OCI-LY3 (cell line): ENCODE measurements around the gene DAZAP1.

Source experiments
- H2AFZ ChIP-seq: fragments of 200-600, 300-600 bp; shearing (Covaris generic); 2 replicates; pipeline ENCODE4 v1.6.0; 2014; ENCODE audit warnings: antibody characterized with exemption, low read depth, low read length
- H3K27ac ChIP-seq: fragments of 200-600, 300-600 bp; sonication (generic); 2 replicates; pipeline ENCODE4 v1.5.1; 2014; ENCODE audit warnings: mild to moderate bottlenecking, low read length, moderate library complexity, mixed read lengths
- H3K27me3 ChIP-seq: fragments of 200-600, 300-600 bp; sonication (generic); 2 replicates; pipeline ENCODE4 v1.6.1; 2014; ENCODE audit warnings: low read depth, low read length, mixed read lengths
- H3K36me3 ChIP-seq: fragments of 200-600, 300-600 bp; sonication (generic); replicated peaks from 2 replicates; pipeline ENCODE3; 2014; ENCODE audit warnings: low read depth, low read length, mixed read lengths
- H3K4me1 ChIP-seq: fragments of 300-600, 200-600 bp; sonication (generic); 2 replicates; pipeline ENCODE4 v1.6.1; 2014; ENCODE audit warnings: low read length, mixed read lengths
- H3K4me2 ChIP-seq: fragments of 200-600, 300-600 bp; sonication (generic); 2 replicates; pipeline ENCODE4 v1.6.1; 2014; ENCODE audit warnings: low read length, mixed read lengths
- H3K4me3 ChIP-seq: fragments of 300-600, 200-600 bp; sonication (generic); 2 replicates; pipeline ENCODE4 v1.5.1; 2014; ENCODE audit warnings: antibody characterized with exemption, mild to moderate bottlenecking, low read length, moderate library complexity
- H3K79me2 ChIP-seq: fragments of 300-600, 200-600 bp; shearing (Covaris generic); 2 replicates; pipeline ENCODE4 v1.6.1; 2014; ENCODE audit warnings: mild to moderate bottlenecking, low read length, mixed read lengths
- H3K9ac ChIP-seq: fragments of 300-600, 200-600 bp; shearing (Covaris generic); 2 replicates; pipeline ENCODE4 v1.6.0; 2014; ENCODE audit warnings: mild to moderate bottlenecking, low read length, moderate library complexity
- H3K9me3 ChIP-seq: fragments of 200-600, 300-600 bp; shearing (Covaris generic); 2 replicates; pipeline ENCODE4 v1.6.1; 2014; ENCODE audit warnings: low read length, mixed read lengths; ENCODE audit not compliant: insufficient read depth
- H4K20me1 ChIP-seq: fragments of 200-600, 300-600 bp; sonication (generic); 2 replicates; pipeline ENCODE4 v1.6.1; 2016; ENCODE audit warnings: low read length, mixed read lengths; ENCODE audit not compliant: insufficient read depth
- CTCF ChIP-seq: fragments of 200-600, 300-600 bp; sonication (generic); IDR thresholded peaks from 2 replicates; pipeline ENCODE4 v1.5.1; 2014; ENCODE audit warnings: antibody characterized with exemption, low read length, low read depth
- EZH2phosphoT487 ChIP-seq: fragments of 200-600 bp; shearing (Covaris generic); IDR thresholded peaks from 2 replicates; pipeline ENCODE4 v1.6.1; 2018; ENCODE audit warnings: antibody characterized with exemption, mixed run types, low read depth

Gene DAZAP1

GRCh38 chr19:1441677-1442438 is 34.5 kb downstream of the DAZAP1 start:
- H3K27ac ChIP-seq: no peak overlapping the region
- H4K20me1 ChIP-seq: peaks cover 44% of the 10 kb centered on the region
- no peaks in the 10 kb centered on the region for H3K9me3 ChIP-seq
- no peak overlapping the region for H3K9ac ChIP-seq
- peaks cover 42% of the 10 kb centered on the region for H3K36me3 ChIP-seq
- H2AFZ ChIP-seq: no peak overlapping the region
- H3K4me3 ChIP-seq: no peak overlapping the region
- H3K4me2 ChIP-seq: no peak overlapping the region
- peaks cover 44% of the 10 kb centered on the region for H3K79me2 ChIP-seq
- TF ChIP-seq CTCF (no peak), EZH2phosphoT487 (no peak)
- no peaks in the 10 kb centered on the region for H3K27me3 ChIP-seq
- H3K4me1 ChIP-seq: peaks cover 44% of the 10 kb centered on the region

- Histone ChIP-seq H3K27ac (peak overlapping the region; percentile 63), H3K4me2 (peak overlapping the region; percentile 68), H3K79me2 (peaks cover 19% of the 10 kb centered on the region), H3K9me3 (no peaks in the 10 kb centered on the region), H3K27me3 (no peaks in the 10 kb centered on the region), H3K36me3 (peaks cover 27% of the 10 kb centered on the region), H3K9ac (peak overlapping the region; percentile 67), H3K4me3 (peak overlapping the region; percentile 80), H3K4me1 (peaks cover 24% of the 10 kb centered on the region), H2AFZ (peak overlapping the region; percentile 70; the same call in 1 of the 2 replicates), H4K20me1 (peaks cover 25% of the 10 kb centered on the region)
- TF ChIP-seq EZH2phosphoT487 (no peak), CTCF (peak; percentile 90)
Observed at GRCh38 chr19:1445185-1445931, 38.0 kb downstream of the DAZAP1 start.

- H3K4me2 ChIP-seq: no peak overlapping the region
- no peak overlapping the region for H3K4me3 ChIP-seq
- H4K20me1 ChIP-seq: peaks cover 18% of the 10 kb centered on the region
- no peak overlapping the region for H3K9ac ChIP-seq
- H2AFZ ChIP-seq: no peak overlapping the region
- no peaks in the 10 kb centered on the region for H3K27me3 ChIP-seq
- TF ChIP-seq CTCF (no peak), EZH2phosphoT487 (no peak)
- peaks cover 19% of the 10 kb centered on the region for H3K36me3 ChIP-seq
- H3K9me3 ChIP-seq: no peaks in the 10 kb centered on the region
- H3K27ac ChIP-seq: no peak overlapping the region
- H3K4me1 ChIP-seq: peaks cover 17% of the 10 kb centered on the region
- H3K79me2 ChIP-seq: peaks cover 12% of the 10 kb centered on the region
Observed at GRCh38 chr19:1445932-1446712, 38.7 kb downstream of the DAZAP1 start.
